Measurements from ENCODE around the gene PIP. TPM values are rescaled to one million over a fixed set of nuclear protein-coding genes. Genes with fewer than 3 reads are reported as not detected.

Gene PIP, protein sequence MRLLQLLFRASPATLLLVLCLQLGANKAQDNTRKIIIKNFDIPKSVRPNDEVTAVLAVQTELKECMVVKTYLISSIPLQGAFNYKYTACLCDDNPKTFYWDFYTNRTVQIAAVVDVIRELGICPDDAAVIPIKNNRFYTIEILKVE
- 9.5 TPM in 1 of 2 replicates, not detected in the other for total RNA-seq

DNA sequence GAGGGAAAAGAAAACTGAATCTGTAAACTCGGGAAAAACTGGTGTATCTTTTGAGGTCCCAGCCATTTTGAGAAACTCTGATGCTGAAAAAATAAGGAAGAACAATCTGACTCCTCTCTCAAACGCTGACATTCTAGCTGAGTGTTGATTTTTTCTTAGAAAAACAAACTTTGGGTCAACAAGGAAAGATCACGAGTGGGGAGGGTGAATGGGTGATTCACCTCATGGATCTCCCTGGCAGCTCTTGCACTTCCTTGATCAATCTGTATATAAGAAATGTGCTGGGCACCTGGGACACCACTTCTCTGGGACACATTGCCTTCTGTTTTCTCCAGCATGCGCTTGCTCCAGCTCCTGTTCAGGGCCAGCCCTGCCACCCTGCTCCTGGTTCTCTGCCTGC, at the start of gene PIP:
PIP (plus strand) TSS at position 297 of the 400 bp plus-strand sequence; CDS start at position 337, 40 bp downstream.

DNA sequence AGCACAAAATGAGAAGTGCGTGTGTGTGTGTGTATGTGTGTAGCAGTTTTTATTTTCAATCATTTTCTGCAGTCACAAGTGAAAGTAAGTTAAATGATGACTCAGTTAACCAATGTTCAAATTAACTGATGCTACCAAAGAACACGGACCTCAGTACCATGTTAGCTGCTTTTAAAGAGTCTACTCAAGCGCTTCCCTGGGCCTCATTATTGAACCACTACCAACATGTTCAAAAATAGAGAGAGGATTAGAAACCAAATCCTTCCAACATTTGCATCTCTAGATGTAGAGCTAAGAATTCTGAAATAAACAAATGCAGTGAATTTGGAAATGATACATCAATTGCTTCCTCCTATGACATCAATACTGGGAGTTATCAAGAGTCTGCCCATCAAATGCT, 51.1 kb downstream of the PIP start, which contains the start of gene TAS2R39:
TAS2R39 (plus strand) TSS at position 396 of the 400 bp plus-strand sequence; CDS start at position 396, 0 bp downstream.

Other genes with a start within 250 kb of the PIP start
- gene TRPV6, start 246.3 kb upstream of the PIP start, total RNA-seq = 0.14 TPM in 1 of 2 replicates, not detected in the other
- not detected in 2 replicates for gene TRPV5, start 198.3 kb upstream of the PIP start, total RNA-seq
- gene LLCFC1, start 192.6 kb upstream of the PIP start, total RNA-seq = not detected in 2 replicates
- gene KEL, start 169.7 kb upstream of the PIP start, total RNA-seq = 0.28 TPM in 1 of 2 replicates, not detected in the other
- gene OR9A2, start 104.9 kb upstream of the PIP start, total RNA-seq = not detected in 2 replicates
- not detected in 2 replicates for gene OR6V1, start 79.7 kb upstream of the PIP start, total RNA-seq
- not detected in 2 replicates for gene TAS2R39, start 51.3 kb downstream of the PIP start, total RNA-seq
- not detected in 2 replicates for gene TAS2R40, start 90.0 kb downstream of the PIP start, total RNA-seq
- 56.0 and 130 TPM in 2 replicates for gene GSTK1, start 131.4 kb downstream of the PIP start, total RNA-seq
- gene TMEM139, start 152.9 kb downstream of the PIP start, total RNA-seq = 4.8 and 8.3 TPM in 2 replicates
- 12.3 and 30.5 TPM in 2 replicates for gene CASP2, start 156.3 kb downstream of the PIP start, total RNA-seq
- gene CLCN1, start 184.0 kb downstream of the PIP start, total RNA-seq = 0.64 TPM in 1 of 2 replicates, not detected in the other
- 0.34 and 0.36 TPM in 2 replicates for gene FAM131B, start 230.6 kb downstream of the PIP start, total RNA-seq
- gene ZYX, start 249.3 kb downstream of the PIP start, total RNA-seq = 16.1 and 85.2 TPM in 2 replicates